WTC11 (cell line): ENCODE results near the gene MRC2.

ENCODE experiments used
- CTCF ChIP-seq: fragments of 200-600 bp; IDR thresholded peaks from 2 replicates; pipeline ENCODE4 v1.8.0; 2022; ENCODE audit warnings: antibody characterized with exemption
- MLX ChIP-seq: sonication (generic); formaldehyde crosslinking; IDR thresholded peaks from 2 replicates; pipeline ENCODE4 v1.8.1; 2023; ENCODE audit warnings: mild to moderate bottlenecking, missing genetic modification reagents, moderate library complexity
- ZNF121 ChIP-seq: sonication (generic); formaldehyde crosslinking; IDR thresholded peaks from 2 replicates; pipeline ENCODE4 v1.8.0; 2023; ENCODE audit warnings: missing genetic modification reagents

GRCh38 chr17:62661337-62661736 is 33.9 kb downstream of the MRC2 start:
- TF ChIP-seq MLX (CRISPR knock-in tag) (no peak), CTCF (no peak), ZNF121 (CRISPR knock-in tag) (no peak)
